Myocyte (in vitro differentiated cells): ENCODE measurements around the gene RGS18. TPM values are rescaled to one million over a fixed set of nuclear protein-coding genes. Genes with fewer than 3 reads are reported as not detected.

ENCODE experiments used
- total RNA-seq: library from RNA; depleted of rRNA; stranded (reverse); fragments of >200 nt; gene quantifications from 2 replicates; pipeline ENCODE4 v1.2.3, GENCODE V29; 2014

The RGS18 gene
- total RNA-seq, 1 donor from 2014 or later = not detected

Other genes with a start within 250 kb of the RGS18 start
- 0.10 TPM in 1 of 2 replicates, not detected in the other for gene RGS21, start 158.5 kb downstream of the RGS18 start, total RNA-seq